GM10266 (cell line): ENCODE results near the gene NAIF1.

Experiments used
- DNase-seq: peaks from one replicate; pipeline ENCODE4 v3.0.0; 2012; ENCODE audit errors: extremely low spot score
- CTCF ChIP-seq: IDR thresholded peaks from 2 replicates; pipeline ENCODE4 v1.5.1; 2012; ENCODE audit warnings: mild to moderate bottlenecking, low read depth; ENCODE audit not compliant: control insufficient read depth, insufficient read depth; ENCODE audit errors: missing control alignments

Gene NAIF1

DNA sequence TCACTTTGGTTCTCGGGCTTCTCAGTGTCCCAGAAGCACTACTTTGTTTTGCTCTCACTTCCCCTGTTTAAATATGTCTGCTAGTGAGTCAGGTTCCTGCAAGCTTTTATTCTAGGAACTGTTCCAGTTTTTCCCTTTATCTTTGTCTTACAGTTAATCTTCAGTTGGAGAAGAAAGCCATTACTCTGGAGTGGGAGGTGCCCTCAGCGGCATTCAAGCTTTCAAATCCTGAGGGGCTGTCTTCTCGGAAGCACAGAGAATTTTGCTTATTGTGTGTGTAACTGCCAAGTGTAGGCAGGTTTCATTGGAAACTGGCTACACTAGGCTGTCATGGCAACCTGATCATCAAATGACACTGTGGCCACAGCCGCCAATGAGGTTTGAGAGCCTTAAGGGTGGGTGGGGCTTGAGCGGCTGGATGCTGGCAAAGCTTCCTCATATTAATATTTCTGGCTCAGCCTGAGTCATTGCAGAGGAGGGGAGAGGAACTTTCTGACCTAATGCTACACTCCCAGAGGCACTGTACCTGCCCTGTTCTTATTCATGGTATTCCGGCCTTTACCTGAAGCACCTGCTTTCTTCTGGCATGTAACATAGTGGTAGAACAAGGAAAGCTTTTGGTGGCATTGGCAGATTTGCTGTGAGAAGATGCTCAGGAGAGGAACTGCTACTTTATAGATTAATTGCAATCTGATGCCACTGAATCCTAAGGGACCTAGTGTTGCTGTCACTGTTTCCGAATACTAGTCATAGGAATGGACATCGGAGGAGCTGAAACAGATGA lies 27.2 kb upstream of the NAIF1 start:
- DNase-seq: peak; percentile 90
- no peak for TF ChIP-seq CTCF

DNA sequence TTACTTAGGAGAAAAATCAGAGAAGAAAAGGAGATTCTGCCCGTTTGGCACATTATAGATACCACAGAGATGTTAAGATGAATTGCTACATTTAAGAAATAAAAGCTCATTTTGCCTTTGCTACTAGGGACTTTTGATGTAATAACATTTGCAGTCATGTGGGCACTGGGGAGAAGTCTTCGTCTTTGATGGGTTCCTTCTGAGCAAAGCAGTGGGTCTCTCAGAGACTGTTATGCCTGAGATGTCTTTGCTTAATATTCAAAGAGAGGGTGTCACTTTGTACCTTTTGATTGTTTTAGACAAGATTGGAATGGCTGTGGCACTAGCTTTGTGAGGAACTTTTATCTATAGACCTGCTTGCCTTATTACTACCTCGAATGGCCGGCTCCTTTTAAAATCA lies 25.9 kb upstream of the NAIF1 start:
- TF ChIP-seq CTCF: no peak

GRCh38 chr9:128092199-128092977 lies 25.3 kb upstream of the NAIF1 start:
- no peak for DNase-seq
- TF ChIP-seq CTCF: no peak

More for the DNA sequence above, 25.9 kb upstream of the NAIF1 start:
- DNase-seq: no peak

DNA sequence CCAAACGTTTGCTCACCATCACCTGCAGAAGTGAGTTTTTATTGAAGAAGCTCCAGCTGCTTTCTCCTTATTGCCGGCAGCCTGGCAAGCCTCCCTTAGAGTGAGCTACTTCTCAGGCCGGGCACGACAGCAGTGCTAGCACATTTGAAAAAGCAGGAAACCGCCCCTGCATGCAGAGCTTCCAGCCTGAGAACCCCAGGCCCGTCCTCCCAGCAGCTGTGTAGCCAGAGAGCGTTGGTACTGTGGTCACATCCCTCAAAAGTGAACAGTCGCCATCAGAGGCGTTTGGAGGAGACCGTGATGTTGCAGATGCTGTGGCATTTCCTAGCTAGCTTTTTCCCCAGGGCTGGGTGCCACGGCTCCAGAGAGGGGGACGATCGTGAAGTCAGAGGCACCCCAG lies 24.5 kb upstream of the NAIF1 start:
- TF ChIP-seq CTCF: no peak
- no peak for DNase-seq

- DNase-seq: no peak
- TF ChIP-seq CTCF: no peak
Measured at GRCh38 chr9:128091144-128091543, 24.0 kb upstream of the NAIF1 start.

DNA sequence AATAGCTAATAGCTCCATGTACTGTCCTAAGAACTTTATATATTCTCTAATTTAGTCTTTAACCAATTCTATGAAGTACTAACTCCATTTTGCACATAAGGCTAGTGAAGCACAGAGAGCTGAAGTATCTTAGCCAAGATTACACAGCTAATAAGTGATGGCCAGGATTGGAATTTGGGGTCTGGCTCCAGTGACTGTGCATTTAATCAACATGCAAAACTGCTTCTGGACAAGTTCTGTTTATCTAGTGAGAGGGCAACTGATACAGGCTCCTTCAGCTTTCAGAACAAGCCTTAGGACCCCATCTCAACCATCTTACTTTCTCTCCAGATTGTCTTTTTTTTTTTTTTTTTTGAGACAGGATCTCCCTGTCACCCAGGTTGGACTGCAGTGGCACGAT lies 22.2 kb upstream of the NAIF1 start:
- no peak for TF ChIP-seq CTCF
- DNase-seq: no peak
